ENCODE measurements around the gene CD81.

The CD81 gene

DNA sequence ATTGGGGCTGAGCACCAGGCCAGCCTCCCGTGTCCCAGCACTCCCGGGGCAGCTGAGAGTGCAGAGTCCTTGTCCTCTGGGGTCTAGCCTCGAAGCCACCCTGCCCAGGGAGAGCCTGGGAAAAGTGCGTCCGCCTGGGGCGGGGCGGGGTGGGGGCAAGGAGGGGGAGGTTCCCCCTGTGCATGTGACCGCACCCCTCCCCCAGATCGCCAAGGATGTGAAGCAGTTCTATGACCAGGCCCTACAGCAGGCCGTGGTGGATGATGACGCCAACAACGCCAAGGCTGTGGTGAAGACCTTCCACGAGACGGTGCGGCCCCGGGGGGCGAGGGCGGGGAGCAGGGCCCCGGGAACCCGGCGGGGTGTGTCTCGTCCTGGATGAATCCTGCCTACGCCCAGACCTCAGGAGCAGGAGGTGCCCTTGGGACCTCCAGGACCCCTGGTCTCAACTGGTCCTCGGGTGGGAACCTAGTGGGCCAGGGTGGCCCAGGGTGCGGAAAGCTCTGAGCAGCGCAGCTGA is 18.2 kb downstream of the CD81 start:
- in situ Hi-C loops (cut with MboI; ENCODE audit: low sequenced_read_pairs, unreplicated experiment) = no loop called here

DNA sequence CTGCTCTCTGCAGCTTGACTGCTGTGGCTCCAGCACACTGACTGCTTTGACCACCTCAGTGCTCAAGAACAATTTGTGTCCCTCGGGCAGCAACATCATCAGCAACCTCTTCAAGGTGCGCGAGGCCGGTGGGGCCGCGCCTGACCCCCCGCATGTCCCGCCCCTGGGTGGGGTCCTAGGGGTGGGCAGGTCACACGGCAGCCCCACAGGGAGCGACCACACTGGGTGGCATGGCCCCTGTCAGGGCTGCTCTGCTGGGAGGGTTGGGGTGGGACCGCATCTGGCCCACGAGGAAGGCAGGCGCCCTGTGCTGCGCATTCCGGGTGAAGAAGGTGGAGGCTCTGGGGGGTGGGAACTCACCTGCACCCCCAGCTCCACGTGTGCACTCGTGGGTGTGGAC is 18.7 kb downstream of the CD81 start:
- in situ Hi-C loops (cut with MboI; ENCODE audit: low sequenced_read_pairs, unreplicated experiment) = no loop called here
- TF ChIP-seq, protein P1, sequence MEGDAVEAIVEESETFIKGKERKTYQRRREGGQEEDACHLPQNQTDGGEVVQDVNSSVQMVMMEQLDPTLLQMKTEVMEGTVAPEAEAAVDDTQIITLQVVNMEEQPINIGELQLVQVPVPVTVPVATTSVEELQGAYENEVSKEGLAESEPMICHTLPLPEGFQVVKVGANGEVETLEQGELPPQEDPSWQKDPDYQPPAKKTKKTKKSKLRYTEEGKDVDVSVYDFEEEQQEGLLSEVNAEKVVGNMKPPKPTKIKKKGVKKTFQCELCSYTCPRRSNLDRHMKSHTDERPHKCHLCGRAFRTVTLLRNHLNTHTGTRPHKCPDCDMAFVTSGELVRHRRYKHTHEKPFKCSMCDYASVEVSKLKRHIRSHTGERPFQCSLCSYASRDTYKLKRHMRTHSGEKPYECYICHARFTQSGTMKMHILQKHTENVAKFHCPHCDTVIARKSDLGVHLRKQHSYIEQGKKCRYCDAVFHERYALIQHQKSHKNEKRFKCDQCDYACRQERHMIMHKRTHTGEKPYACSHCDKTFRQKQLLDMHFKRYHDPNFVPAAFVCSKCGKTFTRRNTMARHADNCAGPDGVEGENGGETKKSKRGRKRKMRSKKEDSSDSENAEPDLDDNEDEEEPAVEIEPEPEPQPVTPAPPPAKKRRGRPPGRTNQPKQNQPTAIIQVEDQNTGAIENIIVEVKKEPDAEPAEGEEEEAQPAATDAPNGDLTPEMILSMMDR (IDR thresholded peaks at IDR 0.05; ENCODE audit: borderline replicate concordance, control extremely low read depth, extremely low read depth, insufficient read depth, missing control alignments) = no peak

More for the DNA sequence above, 18.2 kb downstream of the CD81 start:
- no peak for DNase-seq (ENCODE audit: low spot score)
- TF ChIP-seq, protein P1 (IDR thresholded peaks at IDR 0.05; ENCODE audit: borderline replicate concordance, control extremely low read depth, extremely low read depth, insufficient read depth, missing control alignments) = no peak

DNA sequence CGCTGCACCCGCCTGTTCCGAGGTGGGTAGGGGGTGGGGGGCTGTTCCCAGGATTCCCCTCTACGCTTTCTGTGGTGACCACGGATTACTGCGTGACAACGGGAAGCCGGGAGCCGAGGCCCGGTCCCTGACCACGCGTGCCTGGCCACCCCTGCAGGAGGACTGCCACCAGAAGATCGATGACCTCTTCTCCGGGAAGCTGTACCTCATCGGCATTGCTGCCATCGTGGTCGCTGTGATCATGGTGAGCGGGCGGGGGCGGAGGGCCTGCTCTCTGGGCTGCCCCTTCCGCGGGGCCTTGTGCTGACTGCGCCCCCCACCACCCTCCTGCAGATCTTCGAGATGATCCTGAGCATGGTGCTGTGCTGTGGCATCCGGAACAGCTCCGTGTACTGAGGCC is 19.4 kb downstream of the CD81 start:
- no peak for DNase-seq (ENCODE audit: low spot score)
- in situ Hi-C loops (cut with MboI; ENCODE audit: low sequenced_read_pairs, unreplicated experiment) = no loop called here
- TF ChIP-seq, protein P1 (IDR thresholded peaks at IDR 0.05; ENCODE audit: borderline replicate concordance, control extremely low read depth, extremely low read depth, insufficient read depth, missing control alignments) = no peak

More for the DNA sequence above, 18.7 kb downstream of the CD81 start:
- no peak for DNase-seq (ENCODE audit: low spot score)

DNA sequence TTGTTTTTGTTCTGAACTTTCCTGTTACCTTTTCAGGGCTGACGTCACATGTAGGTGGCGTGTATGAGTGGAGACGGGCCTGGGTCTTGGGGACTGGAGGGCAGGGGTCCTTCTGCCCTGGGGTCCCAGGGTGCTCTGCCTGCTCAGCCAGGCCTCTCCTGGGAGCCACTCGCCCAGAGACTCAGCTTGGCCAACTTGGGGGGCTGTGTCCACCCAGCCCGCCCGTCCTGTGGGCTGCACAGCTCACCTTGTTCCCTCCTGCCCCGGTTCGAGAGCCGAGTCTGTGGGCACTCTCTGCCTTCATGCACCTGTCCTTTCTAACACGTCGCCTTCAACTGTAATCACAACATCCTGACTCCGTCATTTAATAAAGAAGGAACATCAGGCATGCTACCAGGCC is 19.9 kb downstream of the CD81 start:
- no peak for DNase-seq (ENCODE audit: low spot score)
- TF ChIP-seq, protein P1 (IDR thresholded peaks at IDR 0.05; ENCODE audit: borderline replicate concordance, control extremely low read depth, extremely low read depth, insufficient read depth, missing control alignments) = no peak
- in situ Hi-C loops (cut with MboI; ENCODE audit: low sequenced_read_pairs, unreplicated experiment) = no loop called here

DNA sequence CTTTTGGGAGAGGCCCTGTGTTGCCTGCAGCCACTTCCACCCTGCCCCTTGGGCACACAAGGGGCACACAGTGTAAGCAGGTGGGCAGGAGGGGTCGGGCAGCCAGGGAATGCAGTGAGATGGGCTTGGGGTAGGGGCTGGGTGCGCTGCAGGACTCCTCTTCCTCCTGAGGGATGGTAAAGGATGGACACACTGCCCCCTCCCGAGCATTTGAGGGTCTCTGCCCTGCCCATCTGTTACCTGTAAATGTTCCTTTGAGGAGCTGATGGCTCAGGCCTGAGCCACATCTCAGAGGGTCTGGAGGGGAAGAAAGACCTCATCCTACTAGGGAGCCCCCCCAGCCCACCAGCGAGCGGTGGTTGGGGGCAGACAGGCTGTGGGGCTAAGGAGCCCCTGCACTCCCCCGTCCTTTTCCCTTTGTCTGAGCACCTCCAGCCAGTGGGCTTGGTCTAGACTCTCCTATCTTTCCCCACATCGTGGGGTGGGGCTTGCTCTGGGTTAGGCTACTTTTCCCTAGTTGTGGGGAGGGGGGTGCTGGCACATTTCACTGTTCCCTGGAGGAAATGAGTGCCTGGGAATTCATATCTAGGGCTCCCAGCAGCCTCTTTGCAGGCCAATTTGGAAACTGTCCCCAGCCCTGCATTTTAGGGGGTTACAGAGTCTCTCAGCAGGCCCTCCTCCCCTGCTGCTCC is 21.7 kb downstream of the CD81 start:
- TF ChIP-seq, protein P1 (IDR thresholded peaks at IDR 0.05; ENCODE audit: borderline replicate concordance, control extremely low read depth, extremely low read depth, insufficient read depth, missing control alignments) = no peak
- DNase-seq (ENCODE audit: low spot score) = no peak
- in situ Hi-C loops (cut with MboI; ENCODE audit: low sequenced_read_pairs, unreplicated experiment) = no loop called here

DNA sequence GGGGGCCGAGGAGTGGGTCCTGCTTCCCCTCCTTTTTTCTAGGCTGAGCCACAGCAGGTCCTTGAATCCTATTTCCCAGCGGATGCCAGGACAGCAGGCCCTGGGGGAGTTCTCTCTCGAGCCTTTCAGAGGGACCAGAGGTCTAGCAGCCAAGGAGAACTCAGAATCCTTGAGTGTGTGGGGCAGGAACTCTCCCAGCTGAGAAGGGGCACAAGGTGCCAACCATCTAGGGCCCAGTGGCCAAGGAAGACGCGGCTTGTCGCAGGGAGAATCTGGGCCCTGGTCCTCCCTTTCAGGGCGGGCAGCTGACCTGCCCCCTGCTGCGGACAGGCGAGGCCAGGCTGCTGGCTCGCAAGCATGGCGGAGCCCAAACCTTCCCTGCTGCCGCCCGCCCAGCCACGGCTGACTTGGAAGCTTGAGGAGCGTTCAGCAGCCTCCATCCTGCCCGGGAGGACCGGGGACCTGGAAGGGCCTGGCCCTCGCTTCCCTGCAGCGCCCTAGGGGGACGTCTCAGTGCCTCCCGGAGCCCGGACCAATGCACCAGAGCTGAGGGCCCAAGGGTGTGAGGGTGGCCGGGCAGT is 22.5 kb downstream of the CD81 start:
- TF ChIP-seq, protein P1 (IDR thresholded peaks at IDR 0.05; ENCODE audit: borderline replicate concordance, control extremely low read depth, extremely low read depth, insufficient read depth, missing control alignments) = no peak
- no peak for DNase-seq (ENCODE audit: low spot score)
- in situ Hi-C loops (cut with MboI; ENCODE audit: low sequenced_read_pairs, unreplicated experiment) = no loop called here

Measured in GM13976 (cell line).